GM12878 (cell line): ENCODE data around the gene ABCD4.

Experiments
- BMI1 ChIP-seq: fragments of 450-650 bp; IDR thresholded peaks from 2 replicates; pipeline ENCODE4 v1.6.1; 2016; ENCODE audit warnings: mild to moderate bottlenecking, moderate library complexity, borderline replicate concordance
- CEBPB ChIP-seq, 2 experiments: fragments of 150-350 bp in 1 of 2; IDR thresholded peaks; 2 replicates each; pipeline ENCODE4 v1.6.1; 2012 to 2014; ENCODE audit warnings: low read depth in 2 of 2, low read length in 2 of 2, borderline replicate concordance in 1 of 2, inconsistent platforms in 1 of 2
- POLR2A ChIP-seq: IDR thresholded peaks from 2 replicates; pipeline ENCODE4 v1.6.1; 2011; ENCODE audit warnings: low read depth, mild to moderate bottlenecking, low read length
- TAF1 ChIP-seq: IDR thresholded peaks from 2 replicates; pipeline ENCODE4 v1.6.1; 2011; ENCODE audit warnings: mild to moderate bottlenecking, low read depth, low read length, borderline replicate concordance
- TBL1XR1 ChIP-seq: IDR thresholded peaks from 2 replicates; pipeline ENCODE4 v1.6.1; 2012; ENCODE audit warnings: low read depth, low read length, improper control_type of control experiment
- WRNIP1 ChIP-seq: IDR thresholded peaks from 2 replicates; pipeline ENCODE4 v1.6.1; 2011; ENCODE audit warnings: low read depth, low read length, improper control_type of control experiment, borderline replicate concordance
- TF ChIP-seq, protein P1 (sequence below), 3 experiments: IDR thresholded peaks in 2 of 3; conservative IDR thresholded peaks in 1 of 3; 2 replicates each; pipeline ENCODE4 v1.5.1; 2011; ENCODE audit warnings: low read depth in 3 of 3, low read length in 3 of 3, mild to moderate bottlenecking in 3 of 3, control low read depth in 2 of 3, moderate library complexity in 2 of 3, inconsistent platforms in 1 of 3, mixed read lengths in 1 of 3; ENCODE audit not compliant: control insufficient read depth in 2 of 3, insufficient read depth in 1 of 3; ENCODE audit errors: extremely low read depth in 1 of 3
- TF ChIP-seq, protein P2 (sequence below): IDR thresholded peaks from 2 replicates; pipeline ENCODE4 v1.6.1; 2011; ENCODE audit warnings: low read depth, mild to moderate bottlenecking, low read length, moderate library complexity, borderline replicate concordance; ENCODE audit errors: extremely low read depth

DNA sequence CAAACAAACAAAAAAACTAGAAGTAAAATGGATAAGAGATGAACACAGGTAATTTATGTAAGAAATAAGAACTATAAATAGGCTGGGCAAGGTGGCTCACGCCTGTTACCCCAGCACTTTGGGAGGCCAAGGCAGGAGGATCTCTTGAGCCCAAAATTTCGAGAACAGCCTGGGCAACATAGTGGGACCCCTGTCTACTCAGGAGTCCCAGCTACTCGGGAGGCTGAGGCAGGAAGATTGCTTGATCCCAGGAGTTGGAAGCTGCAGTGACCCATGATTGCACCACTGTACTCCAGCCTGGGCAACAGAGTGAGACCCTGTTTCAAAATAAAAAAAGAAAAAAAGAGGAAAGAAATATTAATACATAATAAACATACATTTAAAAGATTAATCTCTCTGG, 22.7 kb upstream of the ABCD4 start:
- TF ChIP-seq TAF1 (no peak), POLR2A (no peak), TBL1XR1 (no peak), BMI1 (no peak), WRNIP1 (no peak), CEBPB (IDR thresholded peaks at IDR 0.05; ENCODE audit: borderline replicate concordance in 1 of 2, low read depth in 2 of 2, low read length in 2 of 2) (no peak)
- TF ChIP-seq, protein P1, sequence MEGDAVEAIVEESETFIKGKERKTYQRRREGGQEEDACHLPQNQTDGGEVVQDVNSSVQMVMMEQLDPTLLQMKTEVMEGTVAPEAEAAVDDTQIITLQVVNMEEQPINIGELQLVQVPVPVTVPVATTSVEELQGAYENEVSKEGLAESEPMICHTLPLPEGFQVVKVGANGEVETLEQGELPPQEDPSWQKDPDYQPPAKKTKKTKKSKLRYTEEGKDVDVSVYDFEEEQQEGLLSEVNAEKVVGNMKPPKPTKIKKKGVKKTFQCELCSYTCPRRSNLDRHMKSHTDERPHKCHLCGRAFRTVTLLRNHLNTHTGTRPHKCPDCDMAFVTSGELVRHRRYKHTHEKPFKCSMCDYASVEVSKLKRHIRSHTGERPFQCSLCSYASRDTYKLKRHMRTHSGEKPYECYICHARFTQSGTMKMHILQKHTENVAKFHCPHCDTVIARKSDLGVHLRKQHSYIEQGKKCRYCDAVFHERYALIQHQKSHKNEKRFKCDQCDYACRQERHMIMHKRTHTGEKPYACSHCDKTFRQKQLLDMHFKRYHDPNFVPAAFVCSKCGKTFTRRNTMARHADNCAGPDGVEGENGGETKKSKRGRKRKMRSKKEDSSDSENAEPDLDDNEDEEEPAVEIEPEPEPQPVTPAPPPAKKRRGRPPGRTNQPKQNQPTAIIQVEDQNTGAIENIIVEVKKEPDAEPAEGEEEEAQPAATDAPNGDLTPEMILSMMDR (IDR thresholded peaks at IDR 0.05 in 2 of 3, conservative IDR thresholded peaks at IDR 0.05 in 1 of 3; ENCODE audit: control insufficient read depth in 2 of 3, extremely low read depth in 1 of 3, insufficient read depth in 1 of 3, low read depth in 3 of 3, low read length in 3 of 3): no peak
- TF ChIP-seq, protein P2, sequence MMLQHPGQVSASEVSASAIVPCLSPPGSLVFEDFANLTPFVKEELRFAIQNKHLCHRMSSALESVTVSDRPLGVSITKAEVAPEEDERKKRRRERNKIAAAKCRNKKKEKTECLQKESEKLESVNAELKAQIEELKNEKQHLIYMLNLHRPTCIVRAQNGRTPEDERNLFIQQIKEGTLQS: no peak
